Measurements from ENCODE around the gene EPHX1.
"Not testable (repeated sequence)": the region's sequence is repeated elsewhere in the genome, so short reads cannot be mapped to it uniquely, and the experiment has no call there.

DNA sequence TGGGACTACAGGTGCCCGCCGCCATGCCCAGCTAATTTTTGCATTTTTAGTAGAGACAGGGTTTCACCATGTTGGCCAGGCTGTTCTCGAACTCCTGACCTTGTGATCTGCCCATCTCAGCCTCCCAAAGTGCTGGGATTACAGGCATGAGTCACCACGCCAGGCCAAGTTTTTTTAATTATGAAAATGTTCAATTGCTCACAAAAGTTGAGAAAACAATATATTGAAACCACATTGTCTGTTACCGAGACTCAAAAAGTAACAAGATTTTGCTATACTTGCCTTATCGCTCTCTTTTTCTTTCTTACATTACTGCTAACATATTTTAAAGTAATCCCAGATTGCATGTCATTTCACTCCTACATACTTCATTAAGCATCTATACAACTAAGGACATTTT lies 48.5 kb upstream of the EPHX1 start:
- TF ChIP-seq ZNF274 (IDR thresholded peaks at IDR 0.05; ENCODE audit: low read depth, low read length); YY1 (IDR thresholded peaks at IDR 0.05; ENCODE audit: insufficient read depth, insufficient read length); SUZ12 (IDR thresholded peaks at IDR 0.05; ENCODE audit: extremely low read depth, insufficient read depth, insufficient read length): not testable (repeated sequence)

Data from NT2/D1 (cell line).